ENCODE data around the gene GAPVD1. TPM values are rescaled to one million over a fixed set of nuclear protein-coding genes. Genes with fewer than 3 reads are reported as not detected.
A peak's percentile ranks its signal among the peaks of the same experiment; 100 is the strongest.
"Not testable (repeated sequence)": the region's sequence is repeated elsewhere in the genome, so short reads cannot be mapped to it uniquely, and the experiment has no call there.

The GAPVD1 gene
- total and polyA plus RNA-seq, 2 of the 13 experiments (the other 11 are each of a cell fraction or from before 2014, with no cell fraction given) = 11.1 to 33.2 TPM

DNA sequence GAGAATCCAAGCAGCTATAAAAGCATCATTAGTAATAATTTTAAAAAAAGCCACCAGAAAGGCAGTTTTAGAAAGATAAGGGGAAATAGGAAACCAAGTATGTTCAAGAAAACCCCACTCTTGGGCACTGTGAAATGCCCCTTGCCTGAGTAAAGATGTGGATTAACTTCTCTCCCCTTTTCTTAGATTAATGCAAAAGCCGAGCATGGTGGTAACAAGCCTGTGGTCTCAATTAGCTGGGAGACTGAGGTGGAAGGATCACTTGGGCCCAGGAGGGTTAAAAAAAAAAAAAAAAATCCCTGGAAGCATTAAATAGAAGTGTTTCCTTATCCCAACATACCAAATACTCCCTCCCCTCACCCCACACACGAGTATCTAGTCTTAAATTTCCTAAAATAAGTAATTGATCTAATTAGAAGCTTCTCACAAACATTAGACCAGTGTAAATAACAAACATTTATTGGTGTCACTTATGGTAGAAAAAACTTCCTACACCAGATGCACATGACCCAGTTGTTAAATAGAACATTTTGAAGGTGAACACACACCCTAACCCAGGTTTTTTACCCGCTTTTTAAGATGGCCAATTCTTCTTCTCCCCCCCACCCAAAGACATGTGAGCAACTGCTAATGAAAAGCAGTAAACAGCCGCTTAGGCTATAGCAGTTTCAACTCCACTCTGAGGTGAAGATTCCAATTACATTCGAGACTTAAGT lies 25.7 kb upstream of the GAPVD1 start:
- no peak overlapping the region for H2AFZ ChIP-seq (ENCODE audit: low read length)
- no peaks in the 10 kb centered on the region; a peak in 1 of 5 replicates for H3K27me3 ChIP-seq (ENCODE audit: control insufficient read depth in 1 of 2, insufficient read depth in 2 of 2, low read length in 2 of 2)
- WGBS (ENCODE audit: low lambda C conversion rate) = 89% methylated on average over 5 of the region's 5 CpGs
- TF ChIP-seq POLR2A (IDR thresholded peaks at IDR 0.05; ENCODE audit: insufficient read depth in 1 of 2, low read depth in 2 of 2, low read length in 2 of 2) (peak in 1 of 2 experiments; percentile 2; a peak in 1 of 4 replicates), THYN1 (CRISPR knock-in tag; IDR thresholded peaks at IDR 0.05; ENCODE audit: borderline replicate concordance, low read depth) (no peak), RBFOX2 (IDR thresholded peaks at IDR 0.05; ENCODE audit: low read depth, low read length) (peak; percentile 22; the same call in 1 of the 2 replicates), ASH2L (IDR thresholded peaks at IDR 0.05; ENCODE audit: insufficient read length, low read depth, low read length) (peak; percentile 4), ZFP36L2 (CRISPR knock-in tag; IDR thresholded peaks at IDR 0.05) (no peak)
- TF ChIP-seq, protein P1, sequence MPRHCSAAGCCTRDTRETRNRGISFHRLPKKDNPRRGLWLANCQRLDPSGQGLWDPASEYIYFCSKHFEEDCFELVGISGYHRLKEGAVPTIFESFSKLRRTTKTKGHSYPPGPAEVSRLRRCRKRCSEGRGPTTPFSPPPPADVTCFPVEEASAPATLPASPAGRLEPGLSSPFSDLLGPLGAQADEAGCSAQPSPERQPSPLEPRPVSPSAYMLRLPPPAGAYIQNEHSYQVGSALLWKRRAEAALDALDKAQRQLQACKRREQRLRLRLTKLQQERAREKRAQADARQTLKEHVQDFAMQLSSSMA (CRISPR knock-in tag; IDR thresholded peaks at IDR 0.05) = no peak
- TF ChIP-seq, protein P2, sequence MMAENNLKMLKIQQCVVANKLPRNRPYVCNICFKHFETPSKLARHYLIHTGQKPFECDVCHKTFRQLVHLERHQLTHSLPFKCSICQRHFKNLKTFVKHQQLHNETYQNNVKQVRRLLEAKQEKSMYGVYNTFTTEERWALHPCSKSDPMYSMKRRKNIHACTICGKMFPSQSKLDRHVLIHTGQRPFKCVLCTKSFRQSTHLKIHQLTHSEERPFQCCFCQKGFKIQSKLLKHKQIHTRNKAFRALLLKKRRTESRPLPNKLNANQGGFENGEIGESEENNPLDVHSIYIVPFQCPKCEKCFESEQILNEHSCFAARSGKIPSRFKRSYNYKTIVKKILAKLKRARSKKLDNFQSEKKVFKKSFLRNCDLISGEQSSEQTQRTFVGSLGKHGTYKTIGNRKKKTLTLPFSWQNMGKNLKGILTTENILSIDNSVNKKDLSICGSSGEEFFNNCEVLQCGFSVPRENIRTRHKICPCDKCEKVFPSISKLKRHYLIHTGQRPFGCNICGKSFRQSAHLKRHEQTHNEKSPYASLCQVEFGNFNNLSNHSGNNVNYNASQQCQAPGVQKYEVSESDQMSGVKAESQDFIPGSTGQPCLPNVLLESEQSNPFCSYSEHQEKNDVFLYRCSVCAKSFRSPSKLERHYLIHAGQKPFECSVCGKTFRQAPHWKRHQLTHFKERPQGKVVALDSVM (CRISPR knock-in tag; IDR thresholded peaks at IDR 0.05) = no peak
- TF ChIP-seq, protein P3, sequence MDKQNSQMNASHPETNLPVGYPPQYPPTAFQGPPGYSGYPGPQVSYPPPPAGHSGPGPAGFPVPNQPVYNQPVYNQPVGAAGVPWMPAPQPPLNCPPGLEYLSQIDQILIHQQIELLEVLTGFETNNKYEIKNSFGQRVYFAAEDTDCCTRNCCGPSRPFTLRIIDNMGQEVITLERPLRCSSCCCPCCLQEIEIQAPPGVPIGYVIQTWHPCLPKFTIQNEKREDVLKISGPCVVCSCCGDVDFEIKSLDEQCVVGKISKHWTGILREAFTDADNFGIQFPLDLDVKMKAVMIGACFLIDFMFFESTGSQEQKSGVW (CRISPR knock-in tag; IDR thresholded peaks at IDR 0.05; ENCODE audit: borderline replicate concordance) = no peak
- H4K20me1 ChIP-seq (ENCODE audit: insufficient read depth, low read length) = peaks cover 56% of the 10 kb centered on the region
- H3K4me2 ChIP-seq (ENCODE audit: low read depth, low read length) = no peak overlapping the region; the same call in 1 of the 2 replicates
- ATAC-seq = no peak
- CTCF ChIA-PET (ENCODE audit: low intra/inter-chr PET ratio, low total read pairs) = no interaction called here
- H3K36me3 ChIP-seq (replicated peaks in 1 of 2; ENCODE audit: control insufficient read depth in 1 of 2, insufficient read depth in 2 of 2, low read length in 2 of 2) = peaks cover 7 to 67% of the 10 kb centered on the region in 2 experiments
- H3K79me2 ChIP-seq (ENCODE audit: insufficient read depth, low read length) = peaks cover 43% of the 10 kb centered on the region
- no peaks in the 10 kb centered on the region for H3K9me3 ChIP-seq (ENCODE audit: low read length)
- POLR2A ChIA-PET = interaction anchor here (0.7 kb wide), 1 partner anchor 439 kb away, joined by 4 read pairs; no protein-coding TSS in a partner anchor
- H3K9ac ChIP-seq (ENCODE audit: insufficient read depth, low read depth, low read length) = no peak overlapping the region
- DNase-seq (ENCODE audit: low spot score) = no peak
- intact Hi-C loops (cut with micrococcal nuclease; ENCODE audit: unreplicated experiment) (no loop called here), in situ Hi-C loops (cut with HindIII; ENCODE audit: extremely low pct_ligation_motif_present, low pct_unique_long_range_greater_than_20kb) (no loop called here)
- H3K4me1 ChIP-seq (ENCODE audit: insufficient read depth, low read length) = peaks cover 50% of the 10 kb centered on the region
- BruUV-seq (replicated peaks) = TSS peak; percentile 43
- FAIRE-seq = no peak
- H3K4me3 ChIP-seq (replicated peaks in 1 of 3; ENCODE audit: insufficient read depth in 1 of 3, low read depth in 2 of 3, low read length in 3 of 3) = no peak overlapping the region
- H3K27ac ChIP-seq (ENCODE audit: extremely low read length, insufficient read depth, low read length) = peak overlapping the region; percentile 7

DNA sequence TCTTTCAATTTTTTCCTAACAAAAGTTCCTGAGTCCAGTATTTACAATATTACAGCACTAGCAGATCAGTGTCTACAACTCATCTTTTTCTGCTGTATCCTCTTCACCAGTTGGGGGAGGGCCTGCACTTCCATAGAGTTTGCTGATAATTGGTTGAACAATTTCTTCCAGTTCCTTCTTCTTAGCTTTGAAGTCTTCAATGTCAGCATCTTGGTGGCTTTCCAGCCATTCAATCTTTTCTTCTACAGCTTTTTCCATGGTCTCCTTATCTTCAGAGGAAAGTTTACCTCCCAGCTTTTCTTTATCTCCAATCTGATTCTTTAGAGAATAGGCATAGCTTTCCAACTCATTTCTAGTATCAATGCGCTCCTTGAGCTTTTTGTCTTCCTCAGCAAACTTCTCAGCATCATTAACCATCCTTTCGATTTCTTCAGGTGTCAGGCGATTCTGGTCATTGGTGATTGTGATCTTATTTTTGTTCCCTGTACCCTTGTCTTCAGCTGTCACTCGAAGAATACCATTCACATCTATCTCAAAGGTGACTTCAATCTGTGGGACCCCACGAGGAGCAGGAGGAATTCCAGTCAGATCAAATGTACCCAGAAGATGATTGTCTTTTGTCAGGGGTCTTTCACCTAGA lies 25.0 kb upstream of the GAPVD1 start:
- H3K36me3 ChIP-seq (replicated peaks in 1 of 2; ENCODE audit: control insufficient read depth in 1 of 2, insufficient read depth in 2 of 2, low read length in 2 of 2) = peaks cover 7 to 61% of the 10 kb centered on the region in 2 experiments
- DNase-seq (ENCODE audit: low spot score); H3K9me3 ChIP-seq (ENCODE audit: low read length); H2AFZ ChIP-seq (ENCODE audit: low read length); CTCF ChIA-PET (ENCODE audit: low intra/inter-chr PET ratio, low total read pairs); in situ Hi-C loops (cut with HindIII; ENCODE audit: extremely low pct_ligation_motif_present, low pct_unique_long_range_greater_than_20kb); H3K27me3 ChIP-seq (ENCODE audit: control insufficient read depth in 1 of 2, insufficient read depth in 2 of 2, low read length in 2 of 2); H3K27ac ChIP-seq (ENCODE audit: extremely low read length, insufficient read depth, low read length); intact Hi-C loops (cut with micrococcal nuclease; ENCODE audit: unreplicated experiment); ATAC-seq; FAIRE-seq; H3K9ac ChIP-seq (ENCODE audit: insufficient read depth, low read depth, low read length): not testable (repeated sequence)
- POLR2A ChIA-PET = interaction anchor here (2.5 kb wide), 1 partner anchor 25 kb away, joined by 8 read pairs; the partner anchor contains the start of gene GAPVD1
- WGBS (ENCODE audit: low lambda C conversion rate) = 81% methylated on average over 5 of the region's 5 CpGs
- H3K4me2 ChIP-seq (ENCODE audit: low read depth, low read length) = peak overlapping the region; percentile 72
- peaks cover 45% of the 10 kb centered on the region for H3K79me2 ChIP-seq (ENCODE audit: insufficient read depth, low read length)
- peaks cover 50% of the 10 kb centered on the region for H3K4me1 ChIP-seq (ENCODE audit: insufficient read depth, low read length)
- peak overlapping the region in 1 of 3 experiments; percentile 97; a peak in 1 of 6 replicates for H3K4me3 ChIP-seq (replicated peaks in 1 of 3; ENCODE audit: insufficient read depth in 1 of 3, low read depth in 2 of 3, low read length in 3 of 3)
- TSS peak; percentile 29 for BruUV-seq (replicated peaks)
- H4K20me1 ChIP-seq (ENCODE audit: insufficient read depth, low read length) = peaks cover 56% of the 10 kb centered on the region
